PC-9 (cell line): Measurements from ENCODE around the gene SAMD1.

ENCODE experiments used
- CTCF ChIP-seq: fragments of 200-600 bp; sonication (generic); conservative IDR thresholded peaks from 2 replicates; pipeline ENCODE4 v1.6.1; 2017; ENCODE audit warnings: mixed run types, antibody characterized with exemption, mild to moderate bottlenecking, moderate library complexity
- EZH2 ChIP-seq: fragments of 200-600 bp; sonication (generic); IDR thresholded peaks from 2 replicates; pipeline ENCODE4 v1.8.0; 2017; ENCODE audit warnings: antibody characterized with exemption, low read depth

DNA sequence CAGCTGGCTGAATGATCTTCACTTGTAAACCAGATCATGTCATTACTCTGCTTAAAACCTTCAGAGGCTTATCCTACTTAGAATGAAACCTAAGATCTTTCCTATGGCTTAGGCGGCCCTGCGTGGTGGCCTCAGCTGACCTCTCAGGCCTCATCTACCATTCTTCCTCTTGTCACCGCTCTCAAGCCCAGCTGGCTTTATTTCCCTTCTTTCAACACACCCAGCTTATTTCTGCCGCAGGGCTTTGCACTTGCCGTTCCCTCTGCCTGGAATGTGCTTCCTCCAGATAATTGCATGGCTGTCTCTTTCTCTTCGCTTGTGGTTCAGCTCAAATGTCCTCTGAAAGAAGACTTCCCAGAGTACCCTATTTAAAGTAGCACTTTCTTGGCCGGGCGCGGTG lies 49.4 kb upstream of the SAMD1 start:
- TF ChIP-seq CTCF (no peak), EZH2 (no peak)
